CD14-positive monocyte (primary cell): ENCODE measurements around the gene HACL1. TPM values are rescaled to one million over a fixed set of nuclear protein-coding genes. Genes with fewer than 3 reads are reported as not detected.
A peak's percentile ranks its signal among the peaks of the same experiment; 100 is the strongest.

Source experiments
- DNase-seq, 3 donors: peaks; one replicate each; pipeline ENCODE4 v3.0.0-alpha.2; 2011 to 2022
- H2AFZ ChIP-seq: 2 replicates; pipeline ENCODE4 v1.6.0; 2012; ENCODE audit warnings: mild to moderate bottlenecking, low read depth, low read length, inconsistent platforms; ENCODE audit not compliant: insufficient read depth, poor library complexity, severe bottlenecking
- H3K27ac ChIP-seq, 2 donors: 1 replicate in 1 of 2; 2 replicates in 1 of 2; pipeline ENCODE4 v1.5.1; 2012 to 2013; ENCODE audit warnings: low read length in 2 of 2, control low read depth in 1 of 2, inconsistent platforms in 1 of 2, low read depth in 1 of 2, mild to moderate bottlenecking in 1 of 2
- H3K27me3 ChIP-seq, 2 donors: one replicate each; pipeline versions ENCODE4 v1.6.0 to v1.6.1; 2011 to 2013; ENCODE audit warnings: low read length in 2 of 2; ENCODE audit not compliant: control insufficient read depth in 2 of 2, insufficient read depth in 2 of 2
- H3K36me3 ChIP-seq, 2 donors: replicated peaks in 1 of 2; 1 replicate in 1 of 2; 2 replicates in 1 of 2; pipeline versions ENCODE4 v1.5.1 to v1.6.1; 2012 to 2013; ENCODE audit warnings: low read length in 2 of 2, control low read depth in 1 of 2, inconsistent platforms in 1 of 2, mild to moderate bottlenecking in 1 of 2; ENCODE audit not compliant: insufficient read depth in 2 of 2, control insufficient read depth in 1 of 2
- H3K4me1 ChIP-seq, 2 donors: 1 replicate in 1 of 2; 2 replicates in 1 of 2; pipeline versions ENCODE4 v1.5.1 to v1.6.1; 2012 to 2013; ENCODE audit warnings: low read length in 2 of 2, control low read depth in 1 of 2, inconsistent platforms in 1 of 2, mild to moderate bottlenecking in 1 of 2, moderate library complexity in 1 of 2; ENCODE audit not compliant: insufficient read depth in 2 of 2, control insufficient read depth in 1 of 2
- H3K4me2 ChIP-seq: replicated peaks from 2 replicates; pipeline ENCODE3; 2012; ENCODE audit warnings: low read length, moderate library complexity, mild to moderate bottlenecking; ENCODE audit not compliant: poor library complexity, severe bottlenecking; ENCODE audit errors: extremely low read depth
- H3K4me3 ChIP-seq, 3 experiments: fragments of 200-600 bp in 1 of 3; sonication (generic) in 1 of 3; replicated peaks in 1 of 3; 1 replicate in 2 of 3; 2 replicates in 1 of 3; pipeline ENCODE4 v1.5.1; 2011 to 2013; ENCODE audit warnings: low read length in 3 of 3, mild to moderate bottlenecking in 3 of 3, control low read depth in 2 of 3, low read depth in 2 of 3, inconsistent platforms in 1 of 3, moderate library complexity in 1 of 3
- H3K79me2 ChIP-seq: 2 replicates; pipeline ENCODE4 v1.6.0; 2012; ENCODE audit warnings: mild to moderate bottlenecking, control low read depth, inconsistent platforms, low read length, moderate library complexity; ENCODE audit not compliant: insufficient read depth
- H3K9ac ChIP-seq: 2 replicates; pipeline ENCODE4 v1.6.0; 2017; ENCODE audit warnings: low read length, mild to moderate bottlenecking; ENCODE audit not compliant: insufficient read depth, poor library complexity, severe bottlenecking
- H3K9me3 ChIP-seq, 2 donors: replicated peaks in 1 of 2; 1 replicate in 1 of 2; 2 replicates in 1 of 2; pipeline versions ENCODE4 v1.5.1 to v1.6.1; 2012 to 2013; ENCODE audit warnings: low read length in 2 of 2, control low read depth in 1 of 2; ENCODE audit not compliant: control insufficient read depth in 1 of 2, insufficient read depth in 1 of 2
- H4K20me1 ChIP-seq: 2 replicates; pipeline ENCODE4 v1.6.0; 2012; ENCODE audit warnings: mild to moderate bottlenecking, low read length, control low read depth, moderate library complexity; ENCODE audit not compliant: insufficient read depth
- H3K27ac Mint-ChIP-seq, 7 donors: one replicate each; pipeline ENCODE4 v1.8.0; 2020; ENCODE audit warnings: mild to moderate bottlenecking in 7 of 7, mixed read lengths in 7 of 7, moderate library complexity in 6 of 7, inconsistent platforms in 2 of 7
- H3K27me3 Mint-ChIP-seq, 3 donors: one replicate each; pipeline ENCODE4 v1.8.0; 2021 to 2022; ENCODE audit warnings: low read depth in 3 of 3, mild to moderate bottlenecking in 3 of 3, mixed read lengths in 3 of 3, moderate library complexity in 3 of 3, inconsistent platforms in 1 of 3
- H3K36me3 Mint-ChIP-seq, 2 donors: one replicate each; pipeline ENCODE4 v1.8.0; 2020; ENCODE audit warnings: mixed read lengths in 2 of 2, inconsistent platforms in 1 of 2, mild to moderate bottlenecking in 1 of 2
- H3K4me1 Mint-ChIP-seq: one replicate; pipeline ENCODE4 v1.8.0; 2020; ENCODE audit warnings: mild to moderate bottlenecking, mixed read lengths
- H3K4me3 Mint-ChIP-seq, 2 donors: one replicate each; pipeline ENCODE4 v1.8.0; 2020; ENCODE audit warnings: mild to moderate bottlenecking in 2 of 2, mixed read lengths in 2 of 2, moderate library complexity in 1 of 2
- H3K9me3 Mint-ChIP-seq, 7 donors: one replicate each; pipeline ENCODE4 v1.8.0; 2020 to 2022; ENCODE audit warnings: mixed read lengths in 7 of 7, mild to moderate bottlenecking in 6 of 7, moderate library complexity in 6 of 7, inconsistent platforms in 2 of 7
- WGBS: methylation state at CpG from one replicate; pipeline ENCODE4 v1.1.5; 2013; ENCODE audit warnings: missing lambda C conversion rate; ENCODE audit not compliant: insufficient coverage; 5-methylcytosine and 5-hydroxymethylcytosine counted together
- intact Hi-C, 2 donors: fragments of 100-400 bp; cut with micrococcal nuclease; formaldehyde crosslinking; loops; one replicate each; pipeline versions ENCODE4 v1.15.0 to v1.15.1; 2023
- polyA plus RNA-seq, 3 donors: library from polyadenylated mRNA; depleted of rRNA in 1 of 3; unstranded in 2 of 3; stranded (reverse) in 1 of 3; fragments of 300-500 nt in 2 of 3; fragments of >200 nt in 1 of 3; fragmentation: Illumina TruSeq in 2 of 3; gene quantifications; 1 replicate in 2 of 3; 2 replicates in 1 of 3; pipeline ENCODE4 v1.2.3, GENCODE V29; 2012 to 2021
- TF ChIP-seq, protein P1 (sequence below): fragments of 200-600 bp; IDR thresholded peaks from one replicate; pipeline ENCODE4 v1.8.0; 2022; ENCODE audit warnings: antibody characterized with exemption, mild to moderate bottlenecking

Gene HACL1
- polyA plus RNA-seq, 3 donors = 12.3 to 27.2 (median 22.3) TPM

DNA sequence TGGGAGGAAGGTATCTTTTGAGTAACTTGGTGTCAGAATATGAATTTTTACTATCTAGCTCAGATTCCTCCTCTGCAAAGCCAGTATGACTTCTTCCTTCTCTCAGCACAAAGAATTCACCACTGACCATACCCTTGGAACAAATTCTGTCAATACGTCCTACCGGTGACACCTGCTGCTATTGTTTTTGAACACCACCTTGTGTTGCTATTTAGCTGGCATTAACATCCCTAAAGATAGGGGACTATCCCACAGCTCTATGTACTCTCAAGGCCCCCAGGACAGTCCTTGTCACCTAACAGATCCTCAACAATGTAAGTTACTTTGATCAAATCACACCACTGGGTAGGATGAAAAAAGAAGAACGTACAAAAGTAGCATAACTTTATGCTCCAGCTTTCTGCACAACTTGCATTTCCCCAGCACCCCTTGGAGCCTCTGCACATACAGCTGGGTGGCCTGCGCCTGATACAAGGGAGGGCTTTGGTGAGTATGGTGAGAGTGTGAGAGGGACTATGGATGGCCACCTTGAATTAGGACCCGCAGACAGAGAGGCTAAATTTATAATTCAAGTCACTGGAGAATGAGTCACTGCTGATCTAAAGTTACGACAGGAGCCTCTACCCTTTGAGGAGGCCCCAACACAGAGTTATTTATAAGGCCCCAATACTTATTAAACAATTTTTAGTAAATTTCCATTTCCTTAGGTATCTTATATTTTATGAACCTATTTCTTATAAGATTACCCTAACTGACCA, 77.5 kb downstream of the HACL1 start:
- Mint-ChIP-seq H3K4me3 (no peak overlapping the region), H3K4me1 (peaks cover 52% of the 10 kb centered on the region), H3K27ac (peak overlapping the region in 3 of 7 donors; percentile 10 to 74 (median 59)), H3K36me3 (peaks cover 0 to 3% of the 10 kb centered on the region in 2 donors), H3K9me3 (peaks cover 0 to 2% (median 0%) of the 10 kb centered on the region in 7 donors), H3K27me3 (peaks cover 0 to 4% (median 0%) of the 10 kb centered on the region in 3 donors)
- Histone ChIP-seq H3K36me3 (no peaks in the 10 kb centered on the region), H3K4me1 (peaks cover 37 to 42% of the 10 kb centered on the region in 2 donors), H3K4me3 (no peak overlapping the region), H3K27me3 (no peaks in the 10 kb centered on the region), H3K9ac (no peak overlapping the region), H3K4me2 (no peak overlapping the region), H3K27ac (no peak overlapping the region), H3K79me2 (no peaks in the 10 kb centered on the region), H2AFZ (no peak overlapping the region), H4K20me1 (no peaks in the 10 kb centered on the region), H3K9me3 (no peaks in the 10 kb centered on the region)
- peak in 2 of 3 donors; percentile 17 to 40 for DNase-seq
- intact Hi-C loops = no loop called here
- TF ChIP-seq, protein P1, sequence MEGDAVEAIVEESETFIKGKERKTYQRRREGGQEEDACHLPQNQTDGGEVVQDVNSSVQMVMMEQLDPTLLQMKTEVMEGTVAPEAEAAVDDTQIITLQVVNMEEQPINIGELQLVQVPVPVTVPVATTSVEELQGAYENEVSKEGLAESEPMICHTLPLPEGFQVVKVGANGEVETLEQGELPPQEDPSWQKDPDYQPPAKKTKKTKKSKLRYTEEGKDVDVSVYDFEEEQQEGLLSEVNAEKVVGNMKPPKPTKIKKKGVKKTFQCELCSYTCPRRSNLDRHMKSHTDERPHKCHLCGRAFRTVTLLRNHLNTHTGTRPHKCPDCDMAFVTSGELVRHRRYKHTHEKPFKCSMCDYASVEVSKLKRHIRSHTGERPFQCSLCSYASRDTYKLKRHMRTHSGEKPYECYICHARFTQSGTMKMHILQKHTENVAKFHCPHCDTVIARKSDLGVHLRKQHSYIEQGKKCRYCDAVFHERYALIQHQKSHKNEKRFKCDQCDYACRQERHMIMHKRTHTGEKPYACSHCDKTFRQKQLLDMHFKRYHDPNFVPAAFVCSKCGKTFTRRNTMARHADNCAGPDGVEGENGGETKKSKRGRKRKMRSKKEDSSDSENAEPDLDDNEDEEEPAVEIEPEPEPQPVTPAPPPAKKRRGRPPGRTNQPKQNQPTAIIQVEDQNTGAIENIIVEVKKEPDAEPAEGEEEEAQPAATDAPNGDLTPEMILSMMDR = no peak
- WGBS = 73% methylated on average over 3 of the region's 6 CpGs

GRCh38 chr3:15522016-15522415, 79.4 kb downstream of the HACL1 start:
- Mint-ChIP-seq H3K4me3 (peak overlapping the region; percentile 17 to 92), H3K27me3 (peaks cover 0 to 4% (median 0%) of the 10 kb centered on the region in 3 donors), H3K4me1 (peaks cover 55% of the 10 kb centered on the region), H3K36me3 (peaks cover 0 to 3% of the 10 kb centered on the region in 2 donors), H3K27ac (peak overlapping the region; percentile 3 to 89 (median 72)), H3K9me3 (peaks cover 0 to 2% (median 0%) of the 10 kb centered on the region in 7 donors)
- TF ChIP-seq, protein P1 = no peak
- no peaks in the 10 kb centered on the region for H3K36me3 ChIP-seq
- intact Hi-C loops = no loop called here
- H3K4me3 ChIP-seq = peak overlapping the region in 1 of 3 experiments; percentile 61
- H3K4me2 ChIP-seq = peak overlapping the region; percentile 60
- peak overlapping the region; percentile 64 for H2AFZ ChIP-seq
- H3K27ac ChIP-seq = peak overlapping the region; percentile 21 to 50
- no peaks in the 10 kb centered on the region for H3K79me2 ChIP-seq
- no peaks in the 10 kb centered on the region for H3K9me3 ChIP-seq
- peaks cover 39 to 43% of the 10 kb centered on the region in 2 donors for H3K4me1 ChIP-seq
- H3K27me3 ChIP-seq = no peaks in the 10 kb centered on the region
- DNase-seq = peak in 2 of 3 donors; percentile 24 to 51
- H3K9ac ChIP-seq = peak overlapping the region; percentile 28
- H4K20me1 ChIP-seq = no peaks in the 10 kb centered on the region
